Medulla oblongata (tissue), 1 donor: ENCODE results near the gene DGUOK.
A peak's percentile ranks its signal among the peaks of the same experiment; 100 is the strongest.

ENCODE experiments used
- DNase-seq: peaks from one replicate; pipeline ENCODE4 v3.0.0-alpha.2; 2015; ENCODE audit errors: extremely low spot score

The DGUOK gene

DNA sequence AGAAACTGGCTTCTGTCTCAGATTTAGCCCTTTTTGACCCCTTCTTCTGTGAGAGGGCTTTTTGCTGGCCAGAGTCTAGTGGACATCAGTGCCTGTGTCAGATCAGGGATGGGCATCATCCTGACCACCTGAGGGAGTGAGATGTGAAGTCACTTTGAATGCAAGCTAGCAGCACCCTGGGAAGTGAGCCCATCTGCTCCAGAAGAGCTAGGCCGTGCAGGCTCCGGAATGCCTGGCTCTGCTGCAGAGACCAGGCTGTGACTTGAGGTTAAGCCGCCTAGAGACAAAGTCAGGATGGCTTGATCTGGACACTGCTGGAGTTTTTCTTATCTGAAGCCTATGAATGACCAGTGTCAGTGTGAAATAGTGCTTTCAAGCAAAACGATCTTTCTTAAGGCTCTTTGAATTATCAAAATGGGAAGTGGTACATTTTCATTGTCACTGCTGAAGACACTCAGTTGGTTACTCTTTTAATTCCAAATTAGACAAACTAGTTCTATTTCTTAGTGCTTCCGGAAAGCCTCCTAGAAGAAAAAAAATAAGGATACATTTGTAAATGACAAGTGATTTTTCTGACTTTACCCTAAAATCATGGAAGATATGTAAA, 20.8 kb downstream of the DGUOK start:
- no peak for DNase-seq

DNA sequence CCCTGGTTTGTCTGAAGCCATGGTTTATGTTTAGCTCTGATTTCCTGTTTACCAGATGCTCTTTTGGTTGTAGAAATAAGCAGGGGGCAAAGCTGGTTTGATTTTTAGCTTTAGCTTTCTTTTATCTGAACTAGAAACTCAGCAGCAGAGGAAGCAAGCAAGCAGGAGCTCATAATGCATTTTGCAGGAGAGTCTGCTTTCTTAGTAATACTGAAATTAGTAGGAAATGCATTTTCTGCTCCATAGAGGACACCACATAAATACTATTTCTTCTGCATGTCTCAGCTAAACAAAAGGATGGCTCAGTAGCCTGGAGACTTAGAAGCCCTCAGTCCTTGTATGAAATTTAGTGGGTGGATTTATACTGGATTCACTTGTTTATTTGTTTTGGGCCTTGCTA, 23.1 kb downstream of the DGUOK start:
- DNase-seq = no peak

DNA sequence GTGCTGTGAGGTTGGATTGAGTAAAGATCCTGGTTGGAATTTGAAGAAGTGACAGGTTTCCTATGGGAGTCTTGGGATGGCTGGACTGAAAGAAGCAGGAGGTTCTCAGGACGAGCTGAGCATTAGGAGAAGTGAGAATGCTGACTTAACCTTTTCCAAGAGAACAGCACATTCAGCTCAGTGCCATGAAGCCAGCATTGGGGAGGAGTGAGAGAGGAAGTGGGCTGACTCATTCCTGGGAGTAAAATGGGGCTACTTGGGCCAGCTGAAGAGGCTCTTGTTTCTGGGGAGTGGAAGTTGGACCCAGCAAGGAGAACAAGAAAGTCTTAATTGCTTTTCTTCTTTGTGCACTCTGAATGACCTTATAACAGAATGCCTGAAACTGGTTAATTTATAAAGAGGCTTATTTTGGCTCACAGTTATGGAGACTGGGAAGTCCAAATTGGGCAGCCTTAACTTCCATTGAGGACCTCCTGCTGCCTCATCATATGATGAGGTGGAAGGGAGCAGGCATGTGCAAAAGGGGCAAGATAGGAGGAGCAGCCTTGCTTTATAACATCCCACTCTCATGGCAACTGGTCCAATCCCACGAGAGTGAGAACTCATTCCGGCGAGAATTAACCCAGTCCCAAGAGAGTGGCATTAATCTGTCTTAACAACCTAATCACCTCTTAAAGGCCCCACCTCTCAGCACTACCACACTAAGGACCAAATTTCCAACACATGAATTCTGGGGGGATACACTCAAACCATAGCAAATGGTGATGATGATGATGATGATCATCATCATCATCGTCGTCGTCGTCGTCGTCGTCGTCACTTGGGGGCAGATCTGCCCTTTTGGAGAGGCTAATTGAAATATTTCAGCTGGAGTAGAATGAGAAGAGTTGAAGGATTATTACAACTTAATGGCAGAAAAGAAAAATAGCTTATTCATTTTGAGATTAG, 26.1 kb downstream of the DGUOK start:
- peak; percentile 85 for DNase-seq

DNA sequence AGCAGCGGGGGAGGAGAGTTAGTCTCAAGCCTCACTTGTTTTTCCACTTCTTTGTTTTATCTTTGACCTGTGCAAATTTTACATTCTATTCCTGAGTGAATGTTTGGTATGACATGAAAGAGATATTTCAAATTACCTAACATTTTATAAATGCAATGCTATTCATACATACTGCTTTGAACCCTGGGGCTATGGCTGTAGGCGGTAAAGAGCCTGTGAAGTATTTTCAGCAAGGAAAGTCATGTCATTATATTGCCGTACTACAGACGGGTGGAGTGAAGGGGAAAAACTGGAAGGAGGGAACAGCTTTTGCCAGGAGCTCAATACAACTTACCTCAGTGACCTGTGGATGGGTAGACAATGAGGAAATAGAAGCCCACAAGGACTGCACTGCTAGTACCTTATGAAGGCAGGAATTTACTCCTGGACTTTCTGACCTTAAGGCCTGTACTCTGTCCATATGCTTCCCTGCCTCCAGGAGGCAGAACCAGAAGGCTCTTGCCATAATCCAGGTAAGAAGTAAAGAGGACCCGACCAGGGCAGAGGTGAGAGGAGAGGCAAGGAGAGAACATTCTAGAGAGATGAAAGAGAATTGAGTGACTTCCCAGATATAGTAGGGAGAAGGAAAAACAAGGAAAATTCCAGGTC, 29.7 kb downstream of the DGUOK start:
- DNase-seq = no peak

DNA sequence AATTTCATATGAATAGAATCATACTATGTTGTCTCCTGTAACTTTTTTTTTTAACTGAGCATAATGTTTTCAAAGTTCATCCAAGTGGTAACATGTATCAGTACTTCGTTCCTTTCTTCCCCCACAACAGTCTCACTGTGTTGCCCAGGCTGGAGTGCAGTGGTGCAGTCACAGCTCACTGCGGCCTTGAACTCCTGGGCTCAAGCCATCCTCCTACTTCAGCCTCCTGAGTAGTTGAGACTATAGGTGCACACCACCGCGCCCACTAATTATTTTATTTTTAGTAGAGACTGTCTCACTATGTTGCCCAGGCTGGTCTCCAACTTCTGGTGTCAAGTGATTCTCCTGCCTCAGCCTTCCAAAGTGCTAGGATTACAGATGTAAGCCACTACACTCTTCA, 34.6 kb downstream of the DGUOK start:
- no peak for DNase-seq

DNA sequence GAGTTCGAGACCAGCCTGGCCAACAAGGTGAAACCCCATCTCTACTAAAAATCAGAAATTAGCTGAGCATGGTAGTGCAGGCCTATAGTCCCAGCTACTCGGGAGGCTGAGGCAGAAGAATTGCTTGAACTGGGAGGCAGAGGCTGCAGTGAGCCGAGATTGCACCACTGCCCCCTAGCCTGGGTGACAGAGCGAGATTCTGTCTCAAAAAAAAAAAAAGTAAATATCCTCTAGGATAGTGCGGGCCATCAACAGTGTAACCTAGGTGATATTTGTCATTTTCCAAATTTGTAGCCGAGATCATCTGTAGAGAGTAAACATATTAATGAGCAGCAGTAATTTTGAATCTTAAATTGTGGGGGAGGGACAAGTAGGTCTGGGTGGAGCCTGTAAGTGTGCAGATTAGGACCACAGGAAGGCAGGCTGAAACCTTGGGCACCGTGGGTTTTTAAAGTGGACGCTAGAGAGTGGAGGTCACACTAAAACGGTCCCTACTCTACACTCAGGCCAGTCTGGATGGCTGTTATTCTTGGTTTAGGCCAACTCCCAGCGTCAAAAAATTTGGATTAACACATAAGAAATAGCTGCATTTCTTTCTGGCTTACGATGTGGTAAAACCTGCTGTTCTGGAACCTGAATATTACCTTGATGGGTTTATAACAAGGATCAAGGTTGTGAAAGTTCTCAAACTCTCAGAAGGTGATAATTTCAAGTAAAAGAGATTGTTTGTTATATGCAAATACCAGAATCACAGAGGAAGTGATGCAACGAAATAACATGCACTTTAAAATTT, 35.3 kb downstream of the DGUOK start:
- DNase-seq = no peak

DNA sequence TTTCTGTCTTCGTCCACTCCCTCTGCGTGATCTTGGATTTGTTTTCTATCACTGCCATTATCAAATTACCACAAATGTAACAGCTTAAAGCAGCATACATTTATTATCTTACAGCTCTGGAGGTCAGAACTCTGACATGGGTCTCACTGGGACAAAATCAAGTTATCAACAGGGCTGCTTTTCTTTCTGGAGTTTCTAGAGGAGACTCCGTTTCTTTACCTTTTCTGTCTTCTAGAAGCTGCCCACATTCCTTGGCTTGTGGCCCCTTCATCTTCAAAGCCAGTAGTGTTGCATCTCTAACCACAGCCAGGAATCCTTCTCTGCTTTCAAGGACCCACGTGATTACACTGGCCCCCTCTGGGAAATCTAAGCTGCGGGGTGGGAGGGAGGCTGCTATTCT, 36.1 kb downstream of the DGUOK start:
- no peak for DNase-seq

DNA sequence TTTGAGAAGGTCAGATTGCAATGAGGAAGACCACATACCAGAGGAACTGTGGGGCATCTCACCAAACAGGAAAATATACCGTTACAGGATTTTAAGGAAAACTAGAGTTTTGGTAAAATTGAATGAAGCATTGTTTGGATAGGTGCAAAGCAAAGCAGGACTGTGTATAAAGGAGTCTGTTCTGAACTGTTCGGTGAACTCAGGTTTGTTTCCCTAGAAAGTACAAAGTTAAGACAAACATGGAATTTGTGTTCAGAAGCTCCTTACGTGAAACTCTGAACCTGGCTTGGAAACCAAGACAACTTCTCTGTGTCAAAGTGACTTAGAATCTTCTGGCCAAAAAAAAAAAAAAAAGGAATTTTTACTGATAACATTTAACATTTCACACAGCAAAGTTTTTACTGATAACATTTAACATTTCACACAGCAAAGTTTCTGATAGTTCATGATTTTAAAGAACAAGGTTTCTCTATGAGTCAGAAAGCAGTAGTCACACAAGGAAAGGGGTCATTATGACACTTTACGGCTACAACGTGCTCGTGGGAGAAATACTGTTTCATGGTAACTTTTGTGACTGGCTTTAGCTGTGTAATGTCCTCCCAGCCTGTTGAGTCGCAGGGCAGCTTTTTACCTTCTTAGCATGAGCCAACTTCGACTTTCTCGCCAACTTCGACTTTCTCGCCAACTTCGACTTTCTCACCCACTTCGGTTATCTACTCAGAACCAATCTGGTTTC, 36.9 kb downstream of the DGUOK start:
- no peak for DNase-seq

DNA sequence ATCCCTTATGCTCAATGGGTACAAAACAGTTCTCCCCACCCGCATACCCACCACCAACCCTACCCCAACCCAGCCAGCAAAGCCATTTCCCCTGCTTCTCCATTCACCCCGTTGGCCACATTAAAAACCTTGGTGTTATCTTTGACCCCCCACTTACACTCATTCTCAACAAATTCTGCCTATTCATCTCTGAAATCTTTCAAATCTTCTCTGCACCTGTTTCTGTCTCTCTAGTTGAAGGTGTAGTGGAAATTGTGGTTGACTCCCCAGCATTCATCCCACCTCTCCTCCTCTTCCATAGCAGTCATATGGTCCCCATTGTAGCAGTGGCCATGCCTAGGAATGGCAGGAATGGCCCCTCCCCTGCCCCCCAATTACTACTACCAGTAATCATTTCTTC, 37.5 kb downstream of the DGUOK start:
- no peak for DNase-seq

DNA sequence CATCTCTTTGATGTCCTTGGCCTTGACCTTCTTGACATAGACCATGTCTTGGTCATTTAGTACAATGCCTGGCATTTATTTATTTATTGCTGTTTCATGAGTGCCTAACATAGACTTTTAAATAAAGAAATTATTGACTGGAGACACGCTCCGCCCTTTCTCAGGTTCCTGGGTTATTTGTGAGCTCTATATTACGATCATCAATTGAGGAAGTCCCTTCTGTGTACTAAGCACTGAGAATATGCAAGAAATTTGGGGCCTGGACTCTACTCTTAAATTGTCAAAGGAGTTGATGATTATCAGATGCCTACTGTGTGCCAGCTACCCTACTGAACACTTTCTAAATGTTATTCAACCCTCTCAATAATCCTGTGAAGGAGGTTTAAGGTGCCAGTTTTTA, 38.4 kb downstream of the DGUOK start:
- DNase-seq = no peak

DNA sequence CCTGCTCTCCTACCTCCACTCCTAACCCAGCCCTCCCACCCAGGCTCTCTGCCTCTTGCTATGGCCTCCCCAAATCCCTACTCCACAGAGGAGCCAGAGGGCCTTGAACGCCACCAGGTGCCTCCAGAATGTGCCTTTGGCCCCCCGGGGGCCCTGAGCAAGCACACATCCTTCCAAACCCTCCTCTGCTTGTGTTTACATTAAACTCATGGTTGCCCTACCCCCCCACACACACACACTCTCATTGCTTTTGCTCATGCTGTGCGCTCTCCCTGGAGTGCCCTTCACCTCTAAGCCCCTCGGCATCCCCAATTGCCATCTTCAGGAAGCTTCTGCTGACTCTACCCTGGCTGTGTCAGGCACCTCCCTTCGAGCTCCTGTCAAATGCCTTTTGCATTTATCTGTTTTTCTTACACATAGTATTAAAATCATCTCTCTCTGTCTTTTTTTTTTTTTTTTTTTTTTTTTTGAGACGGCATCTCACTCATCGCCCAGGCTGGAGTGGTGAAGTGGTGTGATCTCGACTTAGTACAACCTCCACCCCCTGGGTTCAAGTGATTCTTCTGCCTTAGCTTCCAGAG, 41.8 kb downstream of the DGUOK start:
- DNase-seq = no peak

DNA sequence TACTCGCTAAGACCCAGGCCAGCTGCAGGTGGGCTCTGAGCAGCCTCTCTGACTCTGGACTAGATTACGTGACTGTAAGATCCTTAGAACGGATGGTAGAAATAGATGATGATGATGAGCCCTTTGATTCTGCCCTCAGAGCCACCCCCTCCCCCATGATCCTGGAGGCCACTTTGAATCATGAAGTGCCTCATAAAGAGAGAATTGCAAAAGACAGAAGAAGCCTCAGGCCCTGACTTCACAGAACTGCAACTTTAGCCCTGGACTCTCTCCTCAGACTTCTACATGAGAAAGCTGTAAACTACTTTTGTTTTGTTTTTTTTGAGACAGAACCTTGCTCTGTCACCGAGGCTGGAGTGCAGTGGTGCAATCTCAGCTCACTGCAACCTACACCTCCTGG, 42.7 kb downstream of the DGUOK start:
- no peak for DNase-seq

DNA sequence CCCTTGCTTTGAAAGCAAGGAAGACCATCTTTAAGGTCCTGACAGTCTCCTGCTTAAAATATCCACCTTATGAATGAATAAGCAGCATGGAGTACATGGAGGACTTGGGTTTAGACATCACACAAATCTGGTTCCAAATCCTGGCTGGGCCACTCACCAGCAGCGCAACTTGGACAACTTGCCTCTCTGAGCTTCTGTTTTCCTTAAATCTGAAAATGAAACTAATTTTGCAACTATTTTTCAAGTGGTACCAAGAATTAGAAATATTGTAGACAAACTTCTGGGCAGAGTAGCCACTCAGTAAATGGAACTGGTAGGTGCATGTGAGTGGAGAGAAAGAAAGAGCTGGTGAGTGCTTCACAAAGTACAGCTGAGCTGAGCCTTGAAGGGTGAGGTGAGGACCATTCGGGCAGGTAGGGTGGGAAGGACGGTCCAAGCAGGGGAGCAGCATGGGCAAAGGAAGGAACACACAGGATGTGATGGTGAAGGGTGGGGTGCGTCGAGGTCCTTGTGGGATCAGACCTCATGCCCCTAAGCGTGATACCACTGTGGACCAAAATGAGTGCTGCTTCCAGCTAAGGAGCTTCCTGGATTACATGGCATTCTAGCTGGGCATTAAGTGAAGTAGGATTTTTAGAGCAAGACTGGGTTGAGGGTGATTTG, 43.6 kb downstream of the DGUOK start:
- DNase-seq = no peak

DNA sequence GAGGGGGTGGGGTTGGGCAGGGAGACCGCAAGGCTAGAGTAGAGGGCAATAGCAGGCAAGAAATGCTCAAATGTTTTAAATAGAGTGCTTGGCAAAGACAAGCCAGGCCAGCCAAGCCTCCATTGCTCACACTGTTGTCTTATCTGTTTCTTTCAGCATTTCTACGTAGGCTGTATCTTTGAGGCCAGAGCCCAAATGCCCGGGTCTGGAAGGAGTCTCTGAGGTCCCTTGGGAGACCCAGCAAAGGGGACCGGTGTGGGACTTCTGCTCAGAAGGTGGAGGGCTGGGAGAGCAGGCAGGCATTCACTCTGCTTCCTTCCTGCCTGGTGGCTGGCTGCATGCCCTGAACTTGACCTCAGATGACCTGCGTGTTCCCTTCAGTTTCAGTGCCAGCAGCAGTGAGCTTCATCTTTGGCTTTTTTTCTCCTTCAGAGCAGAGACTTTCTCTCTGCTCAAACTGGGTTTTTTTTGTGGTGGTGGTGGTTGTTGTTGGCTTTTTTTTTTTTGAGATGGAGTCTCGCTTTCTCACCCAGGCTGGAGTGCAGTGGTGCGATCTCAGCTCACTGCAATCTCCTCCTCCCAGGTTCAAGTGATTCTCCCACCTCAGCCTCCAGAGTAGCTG, 44.3 kb downstream of the DGUOK start:
- peak; percentile 72 for DNase-seq

DNA sequence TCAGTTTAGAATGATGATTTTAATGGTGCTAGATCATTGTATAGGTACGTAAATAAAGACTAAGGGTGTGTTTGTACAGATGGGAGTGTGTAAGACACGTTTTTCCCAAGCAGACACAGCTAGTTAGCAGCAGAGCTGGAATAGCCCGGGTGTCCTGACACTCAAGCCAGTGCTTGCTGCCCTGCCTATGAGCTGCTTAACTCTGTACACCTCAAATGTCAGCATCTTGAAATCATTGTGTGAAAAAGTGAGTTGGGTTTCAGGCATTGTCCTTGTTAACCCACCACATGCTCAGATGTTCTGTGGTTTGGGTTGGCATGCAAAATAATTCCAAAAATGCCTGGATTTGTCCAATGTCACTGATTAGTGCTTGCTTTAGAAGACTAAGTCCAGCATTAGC, 45.0 kb downstream of the DGUOK start:
- DNase-seq = no peak

DNA sequence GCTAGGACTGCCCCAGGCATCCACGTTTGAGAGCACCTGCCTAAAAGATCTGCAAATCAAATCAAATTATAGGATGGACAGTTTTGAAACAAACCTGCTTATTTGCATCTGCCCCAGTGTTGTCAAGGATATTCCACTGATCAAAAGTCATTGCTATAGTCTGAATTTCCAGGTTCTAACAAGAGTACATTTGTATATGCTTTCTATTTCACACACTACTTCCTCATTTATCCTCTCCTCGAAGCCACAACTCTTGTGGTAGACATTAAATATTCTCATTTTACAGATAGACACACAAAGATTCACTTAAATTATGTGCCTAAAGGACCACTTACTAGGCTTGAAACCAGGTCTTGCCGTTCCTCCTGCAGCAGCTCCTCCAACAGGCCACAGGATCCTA, 46.2 kb downstream of the DGUOK start:
- DNase-seq = no peak

DNA sequence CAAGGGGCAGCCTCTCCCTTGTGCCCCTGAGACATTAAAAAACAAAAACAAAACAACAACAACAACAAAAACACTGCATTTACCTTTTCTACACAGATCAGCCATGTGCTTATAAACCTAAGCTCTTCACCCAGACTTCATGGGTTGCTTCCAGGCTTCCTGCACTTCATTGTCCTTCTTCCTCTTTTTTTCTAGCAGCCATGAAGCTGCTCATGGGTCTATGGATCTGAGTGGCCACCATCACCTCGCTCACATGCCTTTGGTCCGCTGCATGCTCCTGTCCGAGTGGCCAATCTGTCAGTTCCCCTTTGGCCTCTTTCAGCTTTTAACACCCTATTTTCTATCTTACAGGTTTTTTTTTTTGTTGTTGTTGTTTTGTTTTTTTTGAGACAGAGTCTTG, 49.1 kb downstream of the DGUOK start:
- DNase-seq = no peak

DNA sequence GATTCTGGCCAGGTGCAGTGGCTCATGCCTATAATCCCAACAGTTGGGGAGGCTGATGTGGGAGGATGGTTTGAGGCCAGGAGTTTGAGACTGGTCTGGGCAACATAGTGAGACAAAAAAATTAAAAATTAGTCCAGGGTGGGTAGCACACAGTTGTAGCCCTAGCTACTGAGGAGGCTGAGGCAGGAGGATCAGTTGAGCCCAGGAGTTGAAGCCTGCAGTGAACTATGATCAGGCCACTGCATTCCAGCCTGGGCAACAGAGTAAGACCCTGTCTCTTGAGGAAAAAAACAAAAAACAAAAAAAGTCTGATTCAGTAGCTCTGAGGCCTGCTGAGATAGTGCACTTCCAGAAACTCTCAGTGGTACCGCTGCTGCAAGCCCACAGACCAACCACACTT, 50.1 kb downstream of the DGUOK start:
- no peak for DNase-seq

DNA sequence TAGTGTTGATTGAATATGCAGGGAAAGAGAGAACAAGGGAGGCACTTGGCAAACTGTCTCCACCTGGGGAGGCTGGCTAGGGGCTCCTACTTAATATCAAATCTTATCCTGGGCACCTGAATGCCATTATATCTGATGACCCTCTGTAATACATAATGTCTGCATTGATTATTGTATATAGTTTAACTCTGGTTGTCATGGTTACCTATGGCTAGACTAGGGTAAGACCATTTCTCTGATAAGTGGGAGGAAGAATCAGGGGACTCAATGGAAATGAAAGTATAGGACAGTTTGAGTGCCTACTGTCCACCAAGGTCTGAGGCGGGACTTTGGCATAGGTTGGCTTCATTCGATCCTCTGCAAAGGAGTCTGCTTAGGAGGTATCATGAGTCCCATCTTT, 50.8 kb downstream of the DGUOK start:
- DNase-seq = no peak

DNA sequence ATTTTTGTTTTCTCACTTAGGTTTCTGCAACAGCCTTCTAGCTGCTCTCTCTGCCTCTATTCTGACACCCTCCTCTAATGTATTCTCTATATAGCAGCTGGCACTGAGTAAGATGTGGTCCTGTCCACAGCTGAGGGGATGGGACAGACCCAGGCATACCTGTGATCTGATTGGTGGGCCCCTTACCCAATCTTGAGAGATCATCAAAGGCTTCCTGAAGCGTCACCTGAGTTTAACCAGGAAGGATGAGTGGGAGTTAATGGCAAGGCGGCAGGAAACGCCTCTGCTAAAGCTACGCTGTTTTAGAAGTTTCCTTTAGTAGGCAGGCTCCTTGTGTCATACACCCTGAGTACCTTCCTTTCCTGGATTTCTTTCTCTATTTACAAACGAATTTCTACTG, 52.3 kb downstream of the DGUOK start:
- no peak for DNase-seq
